HCT116 (cell line): ENCODE results near the gene TMEM181. TPM values are rescaled to one million over a fixed set of nuclear protein-coding genes. Genes with fewer than 3 reads are reported as not detected.

ENCODE experiments used
- ATAC-seq: fragments of 200-7000 bp; cut with Tn5 transposase; 2 replicates; pipeline ENCODE4 v1.9.1; 2020; ENCODE audit warnings: mild to moderate bottlenecking, moderate library complexity
- BruUV-seq: library from RNA; stranded (reverse); fragments of 400-500 nt; replicated peaks from 2 replicates; lab custom pipeline; 2021; lab: Mats Ljungman, UMichigan
- CTCF ChIA-PET: fragments of 300-600 bp; sonication (Branson Sonifier 250); formaldehyde crosslinking; loops from one replicate; lab custom pipeline; 2021; ENCODE audit warnings: antibody characterized with exemption; lab: Charles Lee
- POLR2A ChIA-PET: fragments of 300-600, 350-600 bp; sonication (Branson Sonifier 250); formaldehyde crosslinking; loops from one replicate; lab custom pipeline; 2021; ENCODE audit warnings: antibody characterized with exemption; lab: Charles Lee
- RAD21 ChIA-PET, 2 experiments: fragments of 300-600 bp; sonication (Branson Sonifier 250); formaldehyde crosslinking; loops; one replicate each; lab custom pipeline; 2023; ENCODE audit warnings: low total read pairs in 2 of 2; ENCODE audit not compliant: uncharacterized antibody in 2 of 2, unreplicated experiment in 2 of 2, low non-redundant PET in 1 of 2; lab: Charles Lee
- DNase-seq: peaks from one replicate; pipeline ENCODE4 v3.0.0-alpha.2; 2010; ENCODE audit warnings: low read depth, low spot score
- H2AFZ ChIP-seq: fragments of 200-600 bp; shearing (Covaris generic), sonication (generic); 2 replicates; pipeline ENCODE4 v1.6.1; 2017; ENCODE audit warnings: low read depth, mixed run types, mixed read lengths, antibody characterized with exemption, low read length; ENCODE audit not compliant: poor library complexity, severe bottlenecking
- H3K27ac ChIP-seq: 2 replicates; pipeline ENCODE4 v1.5.1; 2012; ENCODE audit warnings: low read depth, low read length
- H3K27me3 ChIP-seq: fragments of 200-600 bp; sonication (generic); 2 replicates; pipeline ENCODE4 v1.6.1; 2016; ENCODE audit warnings: mixed run types, low read length, mixed read lengths; ENCODE audit not compliant: insufficient read depth
- H3K36me3 ChIP-seq, 2 experiments: fragments of 200-500 bp in 1 of 2; fragments of 200-600 bp in 1 of 2; sonication (Bioruptor generic) in 1 of 2; sonication (generic) in 1 of 2; 2 replicates each; pipeline versions ENCODE4 v1.5.1 to v1.6.1; 2014 to 2016; ENCODE audit warnings: low read length in 2 of 2, inconsistent platforms in 1 of 2, mixed read lengths in 1 of 2, mixed run types in 1 of 2; ENCODE audit not compliant: insufficient read depth in 2 of 2, control insufficient read depth in 1 of 2
- H3K4me1 ChIP-seq, 2 experiments: fragments of 200-600 bp in 1 of 2; sonication (generic) in 1 of 2; 2 replicates each; pipeline versions ENCODE4 v1.5.1 to v1.6.1; 2012 to 2017; ENCODE audit warnings: low read length in 2 of 2, inconsistent platforms in 1 of 2, mild to moderate bottlenecking in 1 of 2, mixed read lengths in 1 of 2, mixed run types in 1 of 2, moderate library complexity in 1 of 2; ENCODE audit not compliant: insufficient read depth in 2 of 2, control insufficient read depth in 1 of 2
- H3K4me2 ChIP-seq: fragments of 200-600 bp; sonication (generic); 2 replicates; pipeline ENCODE4 v1.6.1; 2017; ENCODE audit warnings: mixed run types, low read length, mixed read lengths
- H3K4me3 ChIP-seq, 2 experiments: fragments of 200-600 bp in 1 of 2; sonication (generic) in 1 of 2; replicated peaks in 1 of 2; 2 replicates each; pipeline ENCODE4 v1.5.1; 2011 to 2016; ENCODE audit warnings: low read length in 2 of 2, control low read depth in 1 of 2, low read depth in 1 of 2, mild to moderate bottlenecking in 1 of 2, mixed read lengths in 1 of 2, mixed run types in 1 of 2
- H3K79me2 ChIP-seq: fragments of 200-600 bp; sonication (generic); 2 replicates; pipeline ENCODE4 v1.6.1; 2017; ENCODE audit warnings: mild to moderate bottlenecking, mixed run types, low read length, moderate library complexity, mixed read lengths; ENCODE audit not compliant: insufficient read depth
- H3K9ac ChIP-seq: fragments of 200-600 bp; sonication (generic); 2 replicates; pipeline ENCODE4 v1.6.1; 2016; ENCODE audit warnings: low read length, mixed read lengths
- H3K9me2 ChIP-seq: fragments of 200-600 bp; sonication (generic), shearing (Covaris generic); 2 replicates; pipeline ENCODE4 v1.6.1; 2017; ENCODE audit warnings: mixed run types, mild to moderate bottlenecking, moderate library complexity; ENCODE audit not compliant: insufficient read depth
- H3K9me3 ChIP-seq, 2 experiments: fragments of 200-500 bp in 1 of 2; fragments of 200-600 bp in 1 of 2; sonication (Bioruptor generic) in 1 of 2; sonication (generic) in 1 of 2; 2 replicates each; pipeline ENCODE4 v1.6.1; 2014 to 2017; ENCODE audit warnings: low read length in 2 of 2, mixed read lengths in 2 of 2, inconsistent platforms in 1 of 2, low read depth in 1 of 2, mild to moderate bottlenecking in 1 of 2, mixed run types in 1 of 2, moderate library complexity in 1 of 2; ENCODE audit not compliant: control insufficient read depth in 1 of 2, insufficient read depth in 1 of 2
- H4K20me1 ChIP-seq: fragments of 200-600 bp; sonication (generic), shearing (Covaris generic); 2 replicates; pipeline ENCODE4 v1.6.1; 2017; ENCODE audit warnings: mixed run types, mild to moderate bottlenecking, moderate library complexity; ENCODE audit not compliant: insufficient read depth
- CBX3 ChIP-seq: IDR thresholded peaks from 2 replicates; pipeline ENCODE4 v1.6.1; 2012; ENCODE audit warnings: low read depth
- EGR1 ChIP-seq: IDR thresholded peaks from 2 replicates; pipeline ENCODE4 v1.6.1; 2012; ENCODE audit warnings: low read depth
- ELF1 ChIP-seq: IDR thresholded peaks from 2 replicates; pipeline ENCODE4 v1.6.1; 2012; ENCODE audit warnings: low read depth, borderline replicate concordance
- EZH2 ChIP-seq: fragments of 200-600 bp; sonication (generic); IDR thresholded peaks from 2 replicates; pipeline ENCODE4 v1.6.1; 2017; ENCODE audit warnings: antibody characterized with exemption, mixed run types
- EZH2phosphoT487 ChIP-seq: fragments of 200-600 bp; IDR thresholded peaks from 2 replicates; pipeline ENCODE4 v1.6.1; 2018; ENCODE audit warnings: antibody characterized with exemption, borderline replicate concordance
- FOSL1 ChIP-seq: IDR thresholded peaks from 2 replicates; pipeline ENCODE4 v1.6.1; 2012; ENCODE audit warnings: low read depth
- JUND ChIP-seq: IDR thresholded peaks from 2 replicates; pipeline ENCODE4 v1.6.1; 2012
- POLR2A ChIP-seq: IDR thresholded peaks from 2 replicates; pipeline ENCODE4 v1.7.0; 2011; ENCODE audit warnings: borderline replicate concordance; ENCODE audit not compliant: insufficient read depth, insufficient read length; ENCODE audit errors: extremely low read depth
- POLR2AphosphoS5 ChIP-seq: IDR thresholded peaks from 2 replicates; pipeline ENCODE4 v1.6.1; 2011; ENCODE audit warnings: mild to moderate bottlenecking, low read depth, low read length, moderate library complexity
- SP1 ChIP-seq: IDR thresholded peaks from 2 replicates; pipeline ENCODE4 v1.6.1; 2012; ENCODE audit warnings: low read depth
- SRF ChIP-seq: IDR thresholded peaks from 2 replicates; pipeline ENCODE4 v1.6.1; 2012; ENCODE audit warnings: low read depth
- TCF7L2 ChIP-seq: IDR thresholded peaks from 2 replicates; pipeline ENCODE4 v1.7.0; 2011; ENCODE audit warnings: borderline replicate concordance, inconsistent platforms; ENCODE audit not compliant: insufficient read depth, insufficient read length; ENCODE audit errors: extremely low read depth
- ZFX ChIP-seq: fragments of 450-650 bp; IDR thresholded peaks from 2 replicates; pipeline ENCODE4 v1.6.1; 2017
- intact Hi-C: fragments of 100-400 bp; cut with micrococcal nuclease; formaldehyde crosslinking; loops from 2 replicates; pipeline ENCODE4 v1.10.0; 2022
- total RNA-seq: library from RNA; stranded (reverse); gene quantifications from one replicate; pipeline ENCODE4 v1.2.1, GENCODE V29; 2021; ENCODE audit not compliant: unreplicated experiment
- TF ChIP-seq, protein P1 (sequence below), 3 experiments: fragments of 200-600 bp in 1 of 3; sonication (generic) in 1 of 3; IDR thresholded peaks in 2 of 3; conservative IDR thresholded peaks in 1 of 3; 2 replicates each; pipeline ENCODE4 v1.5.1; 2012 to 2017; ENCODE audit warnings: low read depth in 2 of 3, low read length in 2 of 3, antibody characterized with exemption in 1 of 3, borderline replicate concordance in 1 of 3, control low read depth in 1 of 3, mild to moderate bottlenecking in 1 of 3, mixed read lengths in 1 of 3, mixed run types in 1 of 3, moderate library complexity in 1 of 3; ENCODE audit not compliant: insufficient read depth in 1 of 3

Gene TMEM181
- total RNA-seq, 1 experiment from 2014 or later: 34.4 TPM

DNA sequence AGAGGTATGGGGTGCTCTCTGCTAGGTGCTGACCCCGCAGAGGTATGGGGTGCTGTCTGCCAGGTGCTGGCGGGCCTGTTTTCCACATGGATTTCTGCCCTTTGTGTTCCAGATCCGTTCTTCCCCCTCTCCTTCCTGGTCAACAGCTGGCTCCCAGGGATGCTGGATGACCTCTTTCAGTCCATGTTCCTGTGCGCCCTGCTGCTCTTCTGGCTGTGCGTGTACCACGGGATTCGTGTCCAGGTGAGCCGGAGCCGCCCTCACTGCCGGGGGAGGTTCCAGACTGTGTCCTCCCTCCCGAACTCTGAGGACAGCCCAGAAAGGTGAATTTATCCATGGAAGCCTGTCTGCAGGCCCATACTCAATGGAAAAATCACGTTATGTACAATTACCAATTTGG lies 48.3 kb downstream of the TMEM181 start:
- H3K36me3 ChIP-seq: peaks cover 27 to 65% of the 10 kb centered on the region in 2 experiments
- H3K9me2 ChIP-seq: no peaks in the 10 kb centered on the region
- H3K9me3 ChIP-seq: no peaks in the 10 kb centered on the region
- RAD21 ChIA-PET: no interaction called here
- no peak overlapping the region for H3K4me2 ChIP-seq
- H3K79me2 ChIP-seq: peaks cover 33% of the 10 kb centered on the region
- TF ChIP-seq JUND (no peak), SP1 (no peak), ELF1 (no peak), ZFX (no peak), EZH2 (no peak), POLR2A (no peak), EZH2phosphoT487 (no peak), TCF7L2 (no peak), POLR2AphosphoS5 (no peak), SRF (no peak), CBX3 (no peak), EGR1 (no peak), FOSL1 (no peak)
- TF ChIP-seq, protein P1, sequence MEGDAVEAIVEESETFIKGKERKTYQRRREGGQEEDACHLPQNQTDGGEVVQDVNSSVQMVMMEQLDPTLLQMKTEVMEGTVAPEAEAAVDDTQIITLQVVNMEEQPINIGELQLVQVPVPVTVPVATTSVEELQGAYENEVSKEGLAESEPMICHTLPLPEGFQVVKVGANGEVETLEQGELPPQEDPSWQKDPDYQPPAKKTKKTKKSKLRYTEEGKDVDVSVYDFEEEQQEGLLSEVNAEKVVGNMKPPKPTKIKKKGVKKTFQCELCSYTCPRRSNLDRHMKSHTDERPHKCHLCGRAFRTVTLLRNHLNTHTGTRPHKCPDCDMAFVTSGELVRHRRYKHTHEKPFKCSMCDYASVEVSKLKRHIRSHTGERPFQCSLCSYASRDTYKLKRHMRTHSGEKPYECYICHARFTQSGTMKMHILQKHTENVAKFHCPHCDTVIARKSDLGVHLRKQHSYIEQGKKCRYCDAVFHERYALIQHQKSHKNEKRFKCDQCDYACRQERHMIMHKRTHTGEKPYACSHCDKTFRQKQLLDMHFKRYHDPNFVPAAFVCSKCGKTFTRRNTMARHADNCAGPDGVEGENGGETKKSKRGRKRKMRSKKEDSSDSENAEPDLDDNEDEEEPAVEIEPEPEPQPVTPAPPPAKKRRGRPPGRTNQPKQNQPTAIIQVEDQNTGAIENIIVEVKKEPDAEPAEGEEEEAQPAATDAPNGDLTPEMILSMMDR (IDR thresholded peaks at IDR 0.05 in 2 of 3, conservative IDR thresholded peaks at IDR 0.05 in 1 of 3; ENCODE audit: borderline replicate concordance in 1 of 3, insufficient read depth in 1 of 3, low read depth in 2 of 3, low read length in 2 of 3): no peak
- H3K27me3 ChIP-seq: no peaks in the 10 kb centered on the region
- POLR2A ChIA-PET: no interaction called here
- no peak overlapping the region for H3K4me3 ChIP-seq
- ATAC-seq: no peak
- CTCF ChIA-PET: interaction anchor here (5.7 kb wide), 1 partner anchor 387 kb away, joined by 38 read pairs; no protein-coding TSS in a partner anchor
- peaks cover 0 to 5% of the 10 kb centered on the region in 2 experiments; a peak in 1 of 4 replicates for H3K4me1 ChIP-seq
- no peak for DNase-seq
- no TSS peak for BruUV-seq
- H2AFZ ChIP-seq: no peak overlapping the region
- peaks cover 4% of the 10 kb centered on the region; the same call in 1 of the 2 replicates for H4K20me1 ChIP-seq
- intact Hi-C loops: no loop called here
- no peak overlapping the region for H3K9ac ChIP-seq
- no peak overlapping the region for H3K27ac ChIP-seq
